Cardiac muscle cell (in vitro differentiated cells and primary cell): Measurements from ENCODE around the gene C1orf52. TPM values are rescaled to one million over a fixed set of nuclear protein-coding genes. Genes with fewer than 3 reads are reported as not detected.

ENCODE experiments used
- DNase-seq, 2 donors: peaks; one replicate each; pipeline versions ENCODE4 v3.0.0 to v3.0.0-alpha.2; 2010 to 2017; ENCODE audit warnings: low read depth in 1 of 2, low spot score in 1 of 2
- H3K27ac ChIP-seq: fragments of 200-600 bp; sonication (generic); 2 replicates; pipeline ENCODE4 v1.5.1; 2016
- H3K27me3 ChIP-seq: fragments of 200-600 bp; sonication (generic); 2 replicates; pipeline ENCODE4 v1.6.0; 2016; ENCODE audit warnings: control low read depth
- H3K36me3 ChIP-seq: fragments of 200-600 bp; sonication (generic); 2 replicates; pipeline ENCODE4 v1.5.1; 2016; ENCODE audit warnings: control low read depth
- H3K4me1 ChIP-seq: fragments of 200-600 bp; sonication (generic); 2 replicates; pipeline ENCODE4 v1.8.1; 2017; ENCODE audit warnings: low read depth, mild to moderate bottlenecking, mixed run types
- H3K4me3 ChIP-seq: fragments of 200-600 bp; sonication (generic); 2 replicates; pipeline ENCODE4 v1.5.1; 2016; ENCODE audit warnings: mild to moderate bottlenecking
- H3K9me3 ChIP-seq: fragments of 200-600 bp; sonication (generic); 2 replicates; pipeline ENCODE4 v1.5.1; 2017; ENCODE audit warnings: low read depth, mild to moderate bottlenecking, control low read depth
- CTCF ChIP-seq: IDR thresholded peaks from 2 replicates; pipeline ENCODE4 v1.5.1; 2012; ENCODE audit warnings: low read depth, mild to moderate bottlenecking, low read length
- polyA plus RNA-seq: library from polyadenylated mRNA; unstranded; fragments of >200 nt; fragmentation: Nextera tagmentation; extraction: Ambion mirVana; gene quantifications from 2 replicates; pipeline ENCODE4 v1.2.1, GENCODE V29; 2016
- total RNA-seq: library from RNA; depleted of rRNA; stranded (reverse); fragments of >200 nt; gene quantifications from 2 replicates; pipeline ENCODE4 v1.2.3, GENCODE V29; 2016

Gene C1orf52
- total and polyA plus RNA-seq, 2 experiments from 2014 or later, result 63.4 to 82.1 TPM

- Histone ChIP-seq H3K9me3 (no peaks in the 10 kb centered on the region), H3K4me1 (peaks cover 58% of the 10 kb centered on the region), H3K4me3 (no peak overlapping the region), H3K27ac (peak overlapping the region; percentile 97), H3K36me3 (no peaks in the 10 kb centered on the region), H3K27me3 (no peaks in the 10 kb centered on the region)
- no peak for TF ChIP-seq CTCF
- DNase-seq, result no peak
Measured at GRCh38 chr1:85223334-85223733, 36.1 kb downstream of the C1orf52 start.

GRCh38 chr1:85220756-85221201 is 38.7 kb downstream of the C1orf52 start:
- TF ChIP-seq CTCF, result no peak
- H3K9me3 ChIP-seq, result no peaks in the 10 kb centered on the region
- no peaks in the 10 kb centered on the region for H3K36me3 ChIP-seq
- H3K4me3 ChIP-seq, result no peak overlapping the region
- peak overlapping the region; percentile 45 for H3K27ac ChIP-seq
- H3K4me1 ChIP-seq, result peaks cover 40% of the 10 kb centered on the region
- no peaks in the 10 kb centered on the region for H3K27me3 ChIP-seq
- DNase-seq, result peak in 1 of 2 donors; percentile 65

GRCh38 chr1:85219853-85220610 is 39.4 kb downstream of the C1orf52 start:
- Histone ChIP-seq H3K27me3 (no peaks in the 10 kb centered on the region), H3K9me3 (no peaks in the 10 kb centered on the region), H3K36me3 (no peaks in the 10 kb centered on the region), H3K27ac (peak overlapping the region; percentile 45), H3K4me3 (no peak overlapping the region), H3K4me1 (peaks cover 38% of the 10 kb centered on the region)
- TF ChIP-seq CTCF, result no peak
- no peak for DNase-seq

GRCh38 chr1:85216697-85217096 is 42.8 kb downstream of the C1orf52 start:
- TF ChIP-seq CTCF, result no peak

GRCh38 chr1:85214654-85215053 is 44.8 kb downstream of the C1orf52 start:
- H3K36me3 ChIP-seq, result no peaks in the 10 kb centered on the region
- no peaks in the 10 kb centered on the region for H3K9me3 ChIP-seq
- H3K27me3 ChIP-seq, result no peaks in the 10 kb centered on the region
- no peak for DNase-seq
- peaks cover 7% of the 10 kb centered on the region for H3K4me1 ChIP-seq
- H3K4me3 ChIP-seq, result no peak overlapping the region
- no peak for TF ChIP-seq CTCF
- no peak overlapping the region for H3K27ac ChIP-seq

More at GRCh38 chr1:85216697-85217096, 42.8 kb downstream of the C1orf52 start:
- Histone ChIP-seq H3K9me3 (no peaks in the 10 kb centered on the region), H3K27me3 (no peaks in the 10 kb centered on the region), H3K27ac (no peak overlapping the region), H3K4me3 (no peak overlapping the region), H3K4me1 (peaks cover 22% of the 10 kb centered on the region), H3K36me3 (no peaks in the 10 kb centered on the region)
- DNase-seq, result no peak
